Measurements from ENCODE around the gene HOXC9.

HOXC9 gene

DNA sequence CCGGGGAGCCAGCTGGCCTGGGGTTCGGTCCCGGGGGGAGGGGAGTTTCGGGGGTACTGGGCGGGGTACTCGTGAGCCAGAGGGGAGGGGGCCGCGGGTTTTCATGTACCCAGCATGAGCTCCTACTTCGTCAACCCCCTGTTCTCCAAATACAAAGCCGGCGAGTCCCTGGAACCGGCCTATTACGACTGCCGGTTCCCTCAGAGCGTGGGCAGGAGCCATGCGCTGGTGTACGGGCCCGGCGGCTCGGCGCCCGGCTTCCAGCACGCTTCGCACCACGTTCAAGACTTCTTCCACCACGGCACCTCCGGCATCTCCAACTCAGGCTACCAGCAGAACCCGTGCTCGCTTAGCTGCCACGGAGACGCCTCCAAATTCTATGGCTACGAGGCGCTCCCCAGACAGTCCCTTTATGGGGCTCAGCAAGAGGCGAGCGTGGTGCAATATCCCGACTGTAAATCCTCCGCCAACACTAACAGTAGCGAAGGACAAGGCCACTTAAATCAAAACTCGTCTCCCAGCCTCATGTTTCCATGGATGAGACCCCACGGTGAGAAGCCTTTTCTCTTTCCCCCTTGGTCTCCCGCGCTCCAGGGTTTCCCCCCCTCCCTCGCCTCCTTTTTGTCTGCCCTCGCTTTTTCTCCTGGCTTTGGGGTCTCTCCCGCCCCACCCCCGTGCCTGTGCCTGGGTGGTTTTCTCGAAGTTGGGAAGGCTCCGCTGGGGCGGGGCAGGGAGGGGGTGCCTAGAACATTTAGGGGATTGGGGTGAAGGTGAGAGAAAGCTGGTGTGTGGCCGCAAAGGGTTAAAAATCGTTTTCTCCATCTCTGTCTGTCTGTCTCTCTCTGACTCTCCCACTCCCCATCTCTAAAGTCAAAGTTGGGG, 9.5 kb downstream of the HOXC9 start:
- Histone ChIP-seq H3K36me3 (no peaks in the 10 kb centered on the region), H3K27me3 (no peaks in the 10 kb centered on the region), H3K4me3 (peak overlapping the region; percentile 59 to 64), H3K9me3 (no peaks in the 10 kb centered on the region), H3K4me1 (peaks cover 0 to 83% (median 57%) of the 10 kb centered on the region in 4 donors), H3K27ac (peak overlapping the region; percentile 80 to 98)
- TF ChIP-seq, protein P1, sequence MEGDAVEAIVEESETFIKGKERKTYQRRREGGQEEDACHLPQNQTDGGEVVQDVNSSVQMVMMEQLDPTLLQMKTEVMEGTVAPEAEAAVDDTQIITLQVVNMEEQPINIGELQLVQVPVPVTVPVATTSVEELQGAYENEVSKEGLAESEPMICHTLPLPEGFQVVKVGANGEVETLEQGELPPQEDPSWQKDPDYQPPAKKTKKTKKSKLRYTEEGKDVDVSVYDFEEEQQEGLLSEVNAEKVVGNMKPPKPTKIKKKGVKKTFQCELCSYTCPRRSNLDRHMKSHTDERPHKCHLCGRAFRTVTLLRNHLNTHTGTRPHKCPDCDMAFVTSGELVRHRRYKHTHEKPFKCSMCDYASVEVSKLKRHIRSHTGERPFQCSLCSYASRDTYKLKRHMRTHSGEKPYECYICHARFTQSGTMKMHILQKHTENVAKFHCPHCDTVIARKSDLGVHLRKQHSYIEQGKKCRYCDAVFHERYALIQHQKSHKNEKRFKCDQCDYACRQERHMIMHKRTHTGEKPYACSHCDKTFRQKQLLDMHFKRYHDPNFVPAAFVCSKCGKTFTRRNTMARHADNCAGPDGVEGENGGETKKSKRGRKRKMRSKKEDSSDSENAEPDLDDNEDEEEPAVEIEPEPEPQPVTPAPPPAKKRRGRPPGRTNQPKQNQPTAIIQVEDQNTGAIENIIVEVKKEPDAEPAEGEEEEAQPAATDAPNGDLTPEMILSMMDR (IDR thresholded peaks at IDR 0.05), result no peak
- DNase-seq, result no peak
- intact Hi-C loops (cut with DNase I; ENCODE audit: low total_unique reads), result loop anchor here (5.0 kb wide), 1 partner anchor 183 kb away; no protein-coding TSS in a partner anchor

DNA sequence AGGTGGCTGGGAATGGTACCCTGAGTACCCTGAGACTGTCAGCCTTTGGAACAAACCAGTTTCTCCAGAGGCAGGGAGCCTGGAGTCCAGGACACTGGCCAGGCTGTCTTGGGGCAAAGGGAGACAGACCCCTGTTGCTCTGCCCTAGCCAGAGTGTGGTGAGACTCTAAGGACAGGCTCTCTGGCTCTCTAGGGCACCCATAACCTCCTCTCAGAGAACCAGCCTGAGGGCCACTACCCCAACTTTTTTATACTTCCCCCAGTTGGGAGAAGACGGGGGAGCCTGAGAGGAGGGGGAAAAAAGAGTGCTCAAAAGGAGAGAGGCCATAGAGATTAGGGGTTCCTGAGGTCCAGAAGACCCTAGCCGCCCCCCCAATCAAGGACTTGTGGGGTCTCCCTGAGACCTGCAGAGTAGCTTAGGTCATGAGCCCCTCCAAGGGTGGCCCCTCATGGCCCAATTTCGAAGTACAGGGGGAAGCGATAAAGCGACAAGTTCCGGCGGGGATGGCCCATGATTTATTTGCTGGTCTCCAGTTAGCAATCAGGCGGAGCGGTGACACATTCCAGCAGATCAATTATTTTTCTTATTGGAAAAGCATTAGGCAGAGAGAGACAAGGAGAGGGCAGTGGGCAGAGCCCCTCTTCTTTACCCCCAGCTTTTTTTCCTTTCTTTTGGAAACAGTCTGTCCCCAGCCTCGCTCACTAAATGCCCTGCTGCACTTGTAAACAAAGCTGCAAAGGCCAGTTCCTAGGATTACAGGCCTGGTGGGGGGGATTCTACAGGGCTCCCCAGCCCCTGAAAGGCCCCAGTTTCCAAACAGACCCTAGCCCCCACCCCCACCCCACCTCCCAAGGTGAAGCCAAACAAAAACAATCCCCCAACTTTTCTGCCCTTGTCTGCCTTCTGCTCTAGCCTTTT, 10.4 kb downstream of the HOXC9 start:
- Histone ChIP-seq H3K4me1 (peaks cover 0 to 85% (median 55%) of the 10 kb centered on the region in 4 donors), H3K9me3 (no peaks in the 10 kb centered on the region), H3K27me3 (no peaks in the 10 kb centered on the region), H3K36me3 (no peaks in the 10 kb centered on the region), H3K27ac (peak overlapping the region; percentile 80 to 98), H3K4me3 (peak overlapping the region; percentile 59 to 64)
- no peak for DNase-seq
- TF ChIP-seq, protein P1 (IDR thresholded peaks at IDR 0.05), result no peak
- intact Hi-C loops (cut with DNase I; ENCODE audit: low total_unique reads), result no loop called here

DNA sequence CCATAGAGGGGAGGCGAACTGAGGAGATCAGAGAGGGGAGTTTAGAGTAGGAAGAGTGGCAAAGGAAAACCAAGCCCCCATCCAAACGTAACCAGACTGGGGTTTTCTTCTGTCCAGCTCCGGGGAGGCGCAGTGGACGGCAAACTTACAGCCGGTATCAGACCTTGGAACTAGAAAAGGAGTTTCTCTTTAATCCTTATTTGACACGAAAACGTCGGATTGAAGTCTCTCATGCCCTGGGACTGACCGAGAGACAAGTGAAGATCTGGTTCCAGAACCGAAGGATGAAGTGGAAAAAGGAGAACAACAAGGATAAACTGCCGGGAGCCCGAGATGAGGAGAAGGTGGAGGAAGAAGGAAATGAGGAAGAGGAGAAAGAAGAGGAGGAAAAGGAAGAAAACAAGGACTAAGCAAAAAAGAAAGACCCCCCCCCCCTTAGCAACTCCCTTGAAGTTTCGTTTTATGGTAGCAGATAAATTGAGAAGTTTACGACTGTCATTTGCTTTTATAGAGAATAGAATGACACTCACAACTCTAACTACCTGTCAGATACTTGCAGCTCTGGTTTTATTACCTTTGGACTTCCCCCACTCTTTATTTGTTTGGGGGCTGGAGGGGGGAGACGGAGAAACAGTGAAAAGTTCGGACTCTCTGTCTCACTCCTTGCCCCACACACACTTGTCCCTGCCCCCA, 11.2 kb downstream of the HOXC9 start:
- H3K27ac ChIP-seq, result peak overlapping the region; percentile 80 to 98
- no peak for DNase-seq
- H3K27me3 ChIP-seq, result no peaks in the 10 kb centered on the region
- peaks cover 0 to 85% (median 52%) of the 10 kb centered on the region in 4 donors for H3K4me1 ChIP-seq
- no peaks in the 10 kb centered on the region for H3K9me3 ChIP-seq
- H3K4me3 ChIP-seq, result peak overlapping the region; percentile 59 to 64
- intact Hi-C loops (cut with DNase I; ENCODE audit: low total_unique reads), result no loop called here
- no peaks in the 10 kb centered on the region for H3K36me3 ChIP-seq
- TF ChIP-seq, protein P1 (IDR thresholded peaks at IDR 0.05), result no peak

DNA sequence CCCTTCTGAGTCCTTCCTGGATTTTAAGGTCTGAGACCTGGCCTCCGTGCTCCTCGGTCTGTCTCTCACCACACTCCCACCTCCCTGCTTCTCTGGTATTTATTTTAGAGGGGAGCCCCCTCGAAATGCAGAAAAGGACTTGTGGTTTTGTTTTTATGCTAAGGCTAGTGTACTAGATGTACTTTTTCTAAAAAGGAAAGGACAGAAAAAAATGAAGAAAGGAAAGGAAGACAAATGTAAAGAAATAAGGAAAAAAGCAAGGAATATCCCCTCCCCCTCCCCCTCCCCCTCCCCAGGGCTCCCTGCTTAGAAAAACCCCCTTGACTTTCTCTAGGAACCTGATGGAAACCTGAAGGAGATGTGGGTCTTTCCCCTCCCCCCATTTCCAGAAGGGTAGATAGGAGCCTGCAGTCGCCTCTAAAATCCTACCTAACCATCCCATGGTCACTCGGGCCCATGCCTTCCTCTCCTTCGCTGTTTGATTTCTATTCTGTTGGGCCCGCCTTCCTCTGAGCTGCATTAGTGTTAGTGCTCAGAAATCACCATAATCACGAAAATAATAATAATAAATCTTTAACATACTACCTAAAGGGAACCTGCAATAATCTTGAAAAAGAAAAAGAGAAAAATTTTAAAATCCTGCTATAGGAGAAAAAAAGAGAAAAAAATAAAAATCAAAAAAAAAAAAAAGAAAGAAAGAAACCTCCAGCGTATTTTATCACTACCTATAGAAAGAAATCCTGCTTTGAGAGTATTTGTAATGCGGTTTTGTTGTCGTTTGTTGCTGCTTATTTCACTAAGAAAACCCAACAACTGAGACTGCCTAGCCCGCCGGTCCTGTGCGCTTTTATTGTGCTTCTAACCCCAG, 11.9 kb downstream of the HOXC9 start:
- Histone ChIP-seq H3K4me3 (peak overlapping the region in 1 of 2 donors; percentile 64), H3K27me3 (no peaks in the 10 kb centered on the region), H3K36me3 (no peaks in the 10 kb centered on the region), H3K27ac (peak overlapping the region; percentile 98), H3K4me1 (peaks cover 0 to 80% (median 44%) of the 10 kb centered on the region in 4 donors), H3K9me3 (no peaks in the 10 kb centered on the region)
- intact Hi-C loops (cut with DNase I; ENCODE audit: low total_unique reads), result no loop called here
- TF ChIP-seq, protein P1 (IDR thresholded peaks at IDR 0.05), result no peak
- DNase-seq, result no peak

All from tibial artery (tissue), 4 donors.